ENCODE measurements around the gene RICTOR.
A peak's percentile ranks its signal among the peaks of the same experiment; 100 is the strongest.

Gene RICTOR

GRCh38 chr5:38932854-38933408 lies 141.3 kb downstream of the RICTOR start:
- no peak for DNase-seq (ENCODE audit: low read depth)

GRCh38 chr5:38931731-38932130 lies 142.5 kb downstream of the RICTOR start:
- DNase-seq (ENCODE audit: low read depth): no peak

- DNase-seq (ENCODE audit: low read depth): no peak
Observed at GRCh38 chr5:38929838-38930237, 144.4 kb downstream of the RICTOR start.

GRCh38 chr5:38927470-38927869 lies 146.7 kb downstream of the RICTOR start:
- DNase-seq (ENCODE audit: low read depth): no peak

GRCh38 chr5:38926121-38926520 lies 148.1 kb downstream of the RICTOR start:
- DNase-seq (ENCODE audit: low read depth): no peak

- no peak for DNase-seq (ENCODE audit: low read depth)
Observed at GRCh38 chr5:38925154-38925925, 148.9 kb downstream of the RICTOR start.

- DNase-seq (ENCODE audit: low read depth): no peak
Observed at GRCh38 chr5:38923661-38924451, 150.3 kb downstream of the RICTOR start.

- DNase-seq (ENCODE audit: low read depth): peak; percentile 28
Observed at GRCh38 chr5:38922199-38922598, 152.0 kb downstream of the RICTOR start.

- no peak for DNase-seq (ENCODE audit: low read depth)
Observed at GRCh38 chr5:38921174-38921573, 153.0 kb downstream of the RICTOR start.

- no peak for DNase-seq (ENCODE audit: low read depth)
Observed at GRCh38 chr5:38916802-38917201, 157.4 kb downstream of the RICTOR start.

- DNase-seq (ENCODE audit: low read depth): no peak
Observed at GRCh38 chr5:38913714-38914113, 160.5 kb downstream of the RICTOR start.

- no peak for DNase-seq (ENCODE audit: low read depth)
Observed at GRCh38 chr5:38911933-38912332, 162.3 kb downstream of the RICTOR start.

GRCh38 chr5:38906503-38906902 lies 167.7 kb downstream of the RICTOR start:
- no peak for DNase-seq (ENCODE audit: low read depth)

- no peak for DNase-seq (ENCODE audit: low read depth)
Observed at GRCh38 chr5:38905516-38905915, 168.7 kb downstream of the RICTOR start.

- DNase-seq (ENCODE audit: low read depth): no peak
Observed at GRCh38 chr5:38899936-38900335, 174.3 kb downstream of the RICTOR start.

- no peak for DNase-seq (ENCODE audit: low read depth)
Observed at GRCh38 chr5:38896760-38897159, 177.4 kb downstream of the RICTOR start.

- DNase-seq (ENCODE audit: low read depth): no peak
Observed at GRCh38 chr5:38892363-38892762, 181.8 kb downstream of the RICTOR start.

GRCh38 chr5:38891563-38891962 lies 182.6 kb downstream of the RICTOR start:
- no peak for DNase-seq (ENCODE audit: low read depth)

- DNase-seq (ENCODE audit: low read depth): no peak
Observed at GRCh38 chr5:38889424-38889823, 184.8 kb downstream of the RICTOR start.

- no peak for DNase-seq (ENCODE audit: low read depth)
Observed at GRCh38 chr5:38888041-38888440, 186.2 kb downstream of the RICTOR start.
